HG03571 (cell line): ENCODE data around the gene DYSF.
"Not testable (repeated sequence)": the region's sequence is repeated elsewhere in the genome, so short reads cannot be mapped to it uniquely, and the experiment has no call there.

Source experiments
- ATAC-seq: cut with Tn5 transposase; IDR thresholded peaks from one replicate; pipeline ENCODE4 v1.9.1; 2021; ENCODE audit not compliant: unreplicated experiment

DYSF gene

GRCh38 chr2:71469403-71470398 is 16.3 kb downstream of the DYSF start:
- ATAC-seq = no peak

- ATAC-seq = no peak
Measured at GRCh38 chr2:71471276-71471675, 17.9 kb downstream of the DYSF start.

- ATAC-seq = no peak
Measured at GRCh38 chr2:71472019-71472418, 18.7 kb downstream of the DYSF start.

- no peak for ATAC-seq
Measured at GRCh38 chr2:71473346-71474031, 20.1 kb downstream of the DYSF start.

- ATAC-seq = no peak
Measured at GRCh38 chr2:71474116-71474743, 20.9 kb downstream of the DYSF start.

GRCh38 chr2:71474744-71475397 is 21.5 kb downstream of the DYSF start:
- no peak for ATAC-seq

- no peak for ATAC-seq
Measured at GRCh38 chr2:71476495-71476894, 23.1 kb downstream of the DYSF start.

- ATAC-seq = no peak
Measured at GRCh38 chr2:71477231-71477691, 23.9 kb downstream of the DYSF start.

- no peak for ATAC-seq
Measured at GRCh38 chr2:71478806-71479205, 25.4 kb downstream of the DYSF start.

GRCh38 chr2:71479261-71479660 is 25.9 kb downstream of the DYSF start:
- ATAC-seq = no peak

GRCh38 chr2:71481111-71481510 is 27.8 kb downstream of the DYSF start:
- no peak for ATAC-seq

- ATAC-seq = no peak
Measured at GRCh38 chr2:71482055-71482454, 28.7 kb downstream of the DYSF start.

- ATAC-seq = no peak
Measured at GRCh38 chr2:71483246-71483645, 29.9 kb downstream of the DYSF start.

GRCh38 chr2:71484354-71484753 is 31.0 kb downstream of the DYSF start:
- no peak for ATAC-seq

GRCh38 chr2:71486881-71487640 is 33.7 kb downstream of the DYSF start:
- ATAC-seq = no peak

GRCh38 chr2:71491551-71491950 is 38.2 kb downstream of the DYSF start:
- ATAC-seq = not testable (repeated sequence)

GRCh38 chr2:71492112-71492511 is 38.8 kb downstream of the DYSF start:
- no peak for ATAC-seq

- ATAC-seq = no peak
Measured at GRCh38 chr2:71494091-71494490, 40.7 kb downstream of the DYSF start.

GRCh38 chr2:71494523-71495155 is 41.3 kb downstream of the DYSF start:
- ATAC-seq = no peak
